ENCODE data around the gene GCLM.
"Not testable (repeated sequence)": the region's sequence is repeated elsewhere in the genome, so short reads cannot be mapped to it uniquely, and the experiment has no call there.

Gene GCLM

DNA sequence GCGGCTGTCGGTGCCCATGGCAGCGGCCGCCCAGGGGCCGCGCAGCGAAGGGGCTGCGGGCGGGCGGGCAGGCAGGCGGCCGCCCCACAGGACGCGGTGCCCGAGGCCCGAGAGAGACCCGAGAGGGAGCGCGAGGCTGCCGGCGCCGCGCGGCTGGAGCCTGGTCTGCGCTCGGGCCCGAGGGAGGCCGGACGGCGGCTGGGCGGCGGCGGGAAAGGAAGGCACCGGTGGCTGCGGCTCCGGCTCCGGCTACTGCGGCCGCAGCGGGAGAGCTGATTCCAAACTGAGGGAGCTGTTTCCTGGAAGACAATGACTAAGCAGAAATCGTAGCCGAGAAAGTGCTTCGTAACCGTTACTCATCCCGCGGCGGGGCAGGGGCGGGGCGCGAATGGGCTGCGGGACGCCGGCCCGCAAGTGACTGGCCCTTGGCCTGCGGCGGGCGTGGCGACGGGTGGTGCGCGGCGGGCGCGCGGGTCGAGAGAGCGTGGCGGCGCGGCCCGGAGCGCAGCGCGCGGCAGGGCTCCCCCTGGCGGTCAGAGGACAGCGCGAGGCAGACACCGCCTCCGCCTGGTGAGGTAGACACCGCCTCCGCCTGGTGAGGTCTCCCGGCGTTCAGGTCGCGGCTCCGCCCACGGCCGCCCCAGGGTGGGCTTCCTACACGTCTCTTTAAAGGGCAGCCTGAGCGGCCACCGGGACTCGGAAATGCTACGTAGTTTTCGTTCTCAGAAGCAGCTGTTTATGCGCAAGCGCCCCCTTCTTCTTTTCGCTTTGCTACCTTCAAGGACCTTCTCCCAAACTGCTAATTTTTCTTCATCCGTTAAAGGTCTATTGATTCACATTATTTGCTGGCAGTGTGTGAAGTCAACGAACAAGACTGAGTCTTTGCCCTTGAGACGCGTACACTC, at the start of gene GCLM:
GCLM (minus strand) TSS at position 285 of the 905 bp plus-strand sequence; CDS start at position 18, 267 bp downstream.
- DNase-seq: peak; percentile 75 to 85 (median 80)

- no peak for DNase-seq
Observed at GRCh38 chr1:93958726-93959100, 49.5 kb upstream of the GCLM start.

- DNase-seq: no peak
Observed at GRCh38 chr1:93958032-93958725, 48.9 kb upstream of the GCLM start.

DNA sequence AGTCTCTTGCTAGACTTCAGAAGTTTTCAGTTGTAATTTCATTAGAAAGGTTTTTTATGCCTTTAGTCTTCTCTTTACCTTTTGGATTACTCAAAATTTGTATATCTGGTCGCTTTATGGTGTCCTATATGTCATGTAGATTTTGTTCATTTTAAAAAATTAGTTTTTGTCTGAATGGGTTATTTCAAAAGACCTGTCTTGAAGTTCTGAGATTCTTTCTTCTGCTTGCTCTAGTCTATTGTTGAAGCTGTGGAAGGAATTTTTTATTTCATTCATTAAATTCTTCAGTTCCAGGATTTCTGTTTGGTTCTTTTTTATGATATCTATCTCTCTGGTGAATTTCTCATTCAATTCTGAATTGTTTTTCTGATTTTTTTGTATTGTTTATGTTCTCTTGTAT, 46.5 kb upstream of the GCLM start:
- no peak for DNase-seq

DNA sequence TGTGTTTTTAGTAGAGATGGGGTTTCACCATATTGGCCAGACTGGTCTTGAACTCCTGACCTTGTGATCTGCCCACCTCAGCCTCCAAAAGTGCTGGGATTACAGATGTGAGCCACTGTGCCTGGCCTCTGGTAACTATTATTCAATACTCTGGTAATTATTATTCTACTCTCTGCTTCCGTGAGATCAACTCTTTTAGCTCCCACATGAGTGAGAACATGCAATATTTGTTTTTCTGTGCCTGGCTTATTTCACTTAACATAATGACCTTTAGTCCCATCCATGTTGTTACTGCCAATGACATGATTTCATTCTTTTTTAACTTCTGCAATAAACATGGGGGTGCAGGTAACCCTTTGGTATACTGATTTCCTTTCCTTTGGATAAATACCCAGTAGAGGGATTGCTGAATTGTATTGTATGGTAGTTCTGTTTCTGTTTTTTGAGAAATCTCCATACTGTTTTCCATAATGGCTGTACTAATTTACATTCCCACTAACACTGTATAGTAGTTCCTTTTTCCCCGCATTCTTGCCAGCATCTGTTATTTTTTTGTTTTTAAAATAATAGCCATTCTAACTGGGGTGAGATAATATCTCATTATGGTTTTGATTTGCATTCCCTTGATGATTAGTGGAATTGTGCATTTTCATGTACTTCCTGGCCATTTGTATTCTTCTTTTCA, 37.9 kb upstream of the GCLM start:
- not testable (repeated sequence) for DNase-seq

DNA sequence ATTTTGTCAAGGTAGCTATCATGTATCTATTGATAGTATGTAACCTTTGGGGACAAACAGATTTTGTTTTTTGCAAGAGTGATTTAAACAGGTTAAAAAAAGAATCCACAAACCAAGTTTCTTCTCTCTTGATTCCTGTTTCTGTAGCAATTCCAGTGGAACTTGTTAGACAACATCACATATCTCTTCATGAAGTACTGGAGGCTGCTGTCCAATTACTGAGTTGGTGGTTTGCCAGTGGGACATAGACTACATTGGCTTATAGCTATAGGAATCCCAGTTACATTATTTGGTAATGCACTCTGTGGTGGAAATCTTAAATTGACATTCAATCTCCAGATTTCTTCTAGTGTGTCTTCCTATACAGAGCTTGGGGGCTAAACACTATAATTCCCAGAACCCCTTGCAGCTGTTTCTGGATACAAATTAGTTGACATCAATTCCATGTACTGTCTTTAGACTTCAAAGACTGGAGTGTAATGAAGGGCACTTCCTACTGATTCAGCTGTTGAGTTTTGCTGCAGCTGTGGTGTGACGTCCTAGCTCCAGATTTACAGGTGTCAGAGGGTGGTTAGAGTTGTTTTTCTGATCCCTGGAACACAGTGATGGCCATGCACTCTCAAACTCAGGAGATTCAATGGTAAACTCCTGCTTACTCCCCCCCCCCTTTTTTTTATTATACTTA, 29.4 kb upstream of the GCLM start:
- DNase-seq: no peak

DNA sequence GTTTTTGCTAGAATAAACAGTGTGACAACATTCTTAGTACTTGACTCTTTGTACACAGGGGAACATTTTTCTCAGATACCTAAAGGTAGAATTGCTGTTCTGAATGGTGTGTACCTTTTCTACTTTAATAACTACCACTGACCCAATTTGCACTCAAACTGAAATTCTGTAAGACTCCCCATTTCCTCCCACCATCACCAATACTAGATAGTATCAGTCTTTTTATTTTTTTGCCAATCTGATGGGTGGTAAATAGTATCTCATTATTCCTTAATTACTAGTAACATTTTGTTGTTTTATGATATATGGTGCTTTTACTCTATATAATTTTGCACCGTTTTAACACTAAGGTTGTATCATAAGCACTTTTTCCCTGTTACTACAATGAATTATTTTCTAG, 28.8 kb upstream of the GCLM start:
- no peak for DNase-seq

- no peak for DNase-seq
Observed at GRCh38 chr1:93925206-93925605, 16.0 kb upstream of the GCLM start.

DNA sequence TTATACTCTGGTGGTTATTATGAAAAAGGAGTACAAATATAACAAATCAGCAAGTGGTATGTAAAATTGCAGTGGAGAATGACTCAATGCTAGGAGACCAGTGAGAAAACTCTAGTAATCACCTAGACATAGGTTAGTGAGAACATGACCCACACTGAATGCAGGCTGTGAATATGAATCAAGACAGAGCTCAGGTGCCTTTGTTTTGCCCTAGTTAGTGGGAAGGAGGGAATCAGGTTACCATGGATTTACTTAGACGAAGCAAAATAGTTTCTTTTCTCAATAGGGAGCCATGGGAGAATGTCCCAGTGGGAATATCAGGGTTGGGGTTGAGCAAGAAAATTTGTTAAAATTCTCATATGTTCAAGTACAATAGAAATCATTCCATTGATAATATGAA, 10.6 kb upstream of the GCLM start:
- DNase-seq: no peak

- DNase-seq: no peak
Observed at GRCh38 chr1:93917302-93917701, 8.1 kb upstream of the GCLM start.

DNA sequence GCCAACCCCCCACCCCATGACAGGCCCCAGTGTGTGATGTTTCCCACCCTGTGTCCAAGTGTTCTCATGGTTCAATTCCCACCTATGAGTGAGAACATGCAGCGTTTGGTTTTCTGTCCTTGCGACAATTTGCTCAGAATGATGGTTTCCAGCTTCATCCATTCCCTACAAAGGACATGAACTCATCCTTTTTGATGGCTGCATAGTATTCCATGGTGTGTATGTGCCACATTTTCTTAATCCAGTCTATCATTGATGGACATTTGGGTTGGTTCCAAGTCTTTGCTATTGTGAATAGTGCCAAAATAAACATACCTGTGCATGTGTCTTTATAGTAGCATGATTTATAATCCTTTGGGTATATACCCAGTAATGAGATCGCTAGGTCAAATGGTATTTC, 1.6 kb upstream of the GCLM start:
- DNase-seq: not testable (repeated sequence)

- no peak for DNase-seq
Observed at GRCh38 chr1:93910305-93910704, 1.1 kb upstream of the GCLM start.

GRCh38 chr1:93908394-93909145, 660 bp downstream of the GCLM start:
- DNase-seq: peak; percentile 9 to 60 (median 35)

DNA sequence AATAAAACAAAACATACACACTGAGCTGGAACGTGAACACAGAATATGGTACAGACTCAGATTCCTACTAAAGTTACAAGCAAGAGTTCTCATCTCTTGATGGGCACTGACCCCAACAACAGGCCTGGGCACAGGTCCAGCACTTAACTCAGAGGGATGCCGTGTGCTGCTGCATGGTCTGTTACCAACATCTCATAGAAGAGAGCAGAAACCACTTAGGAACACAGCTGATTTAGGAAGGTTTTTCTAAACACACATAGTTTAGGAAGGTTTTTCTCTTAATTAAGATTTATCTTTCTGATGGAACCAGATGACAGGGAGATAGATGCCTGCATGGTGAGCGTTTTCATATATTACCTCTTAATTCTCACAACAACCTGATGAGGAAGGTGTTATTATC, 1.5 kb downstream of the GCLM start:
- DNase-seq: no peak

DNA sequence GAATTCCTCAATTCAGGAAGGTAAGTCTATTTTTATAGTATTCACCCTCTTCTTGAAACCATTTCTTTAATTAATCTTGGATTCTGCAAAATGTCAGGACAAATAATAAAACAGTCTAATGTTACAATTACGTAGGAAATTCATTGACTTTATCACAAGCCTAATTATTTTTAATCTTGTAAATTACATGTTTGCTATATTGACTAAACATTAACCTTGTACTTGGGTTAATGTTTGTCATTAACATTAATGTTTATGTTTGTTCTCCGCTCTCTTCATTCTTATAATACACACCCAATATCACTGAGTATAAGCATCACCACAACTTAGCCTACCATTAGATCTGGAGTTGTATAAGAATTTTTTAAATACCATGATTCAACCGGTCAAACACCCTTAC, 2.8 kb downstream of the GCLM start:
- DNase-seq: no peak

DNA sequence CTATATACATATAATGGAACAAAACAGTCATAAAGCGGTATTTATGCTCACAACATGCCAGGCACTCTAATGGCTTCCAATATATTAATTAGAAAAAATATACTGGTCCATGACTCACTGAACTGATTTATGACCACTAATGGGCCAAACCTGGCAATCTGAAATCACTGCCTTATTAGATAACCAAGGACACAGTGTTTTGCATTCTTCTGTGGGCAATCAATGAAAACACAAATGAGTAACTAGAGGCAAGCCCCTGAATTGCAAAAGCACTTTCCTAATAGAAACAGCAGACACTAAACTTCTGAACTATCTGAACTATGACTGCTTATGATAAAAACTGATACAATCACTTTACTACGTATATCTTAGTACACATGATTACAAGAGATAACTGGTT, 3.5 kb downstream of the GCLM start:
- DNase-seq: no peak

DNA sequence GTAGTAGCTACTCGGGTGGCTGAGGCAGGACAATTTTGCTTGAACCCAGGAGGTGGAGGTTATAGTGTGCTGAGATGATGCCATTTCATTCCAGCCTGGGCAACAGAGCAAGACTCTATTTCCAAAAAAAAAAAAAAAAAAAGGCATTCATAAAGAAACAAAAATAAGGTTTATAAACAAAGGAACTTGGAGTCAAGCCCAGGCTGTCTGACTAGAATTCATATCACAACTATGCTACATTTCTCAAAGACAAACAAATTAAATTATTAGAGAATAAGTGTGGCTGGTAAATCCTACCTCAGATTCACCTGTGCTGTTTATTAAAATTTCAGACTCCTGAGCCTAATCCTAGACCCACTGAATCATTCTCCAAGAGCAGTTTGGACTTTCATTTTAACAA, 4.2 kb downstream of the GCLM start:
- no peak for DNase-seq

- no peak for DNase-seq
Observed at GRCh38 chr1:93904228-93904627, 5.0 kb downstream of the GCLM start.

DNA sequence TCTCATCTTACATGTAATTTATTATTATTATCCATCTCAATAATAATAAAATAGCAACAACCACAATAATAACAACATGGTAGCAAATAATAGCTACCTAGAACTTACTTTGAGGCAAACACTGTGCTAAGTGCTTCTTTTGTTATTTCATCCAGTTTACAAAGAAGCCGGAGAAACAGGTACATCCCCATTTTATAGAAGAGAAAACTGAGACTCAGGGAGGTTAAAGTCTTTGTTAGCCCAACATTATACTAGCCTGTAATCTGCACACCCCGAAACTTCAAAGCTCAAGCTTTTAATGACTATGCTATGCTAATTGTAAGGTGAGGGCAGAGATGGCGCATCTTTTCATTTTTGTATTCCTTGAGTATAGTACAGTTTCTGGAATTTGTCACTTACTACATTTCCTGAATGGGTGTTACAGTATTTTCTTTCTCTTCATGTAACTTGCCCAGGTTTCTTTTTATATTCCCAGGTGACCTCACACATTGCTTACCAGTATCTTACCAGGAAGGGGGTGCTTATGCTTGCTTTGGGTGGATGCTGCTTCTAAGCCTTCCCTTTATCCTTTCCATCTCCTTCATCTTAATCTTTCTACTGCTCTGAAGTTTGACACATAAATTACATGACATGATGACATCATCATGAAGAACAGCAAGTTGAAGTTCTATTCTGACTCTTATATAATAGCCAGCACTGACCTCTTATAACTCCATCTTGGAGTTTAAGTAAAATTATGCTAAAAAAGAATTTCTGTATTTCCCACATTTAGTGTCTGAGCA, 8.3 kb downstream of the GCLM start:
- no peak for DNase-seq

- no peak for DNase-seq
Observed at GRCh38 chr1:93899543-93900207, 9.6 kb downstream of the GCLM start.

GRCh38 chr1:93888900-93889299, 20.3 kb downstream of the GCLM start:
- DNase-seq: no peak

Measured in activated naive CD4-positive, alpha-beta T cell (primary cell).